A673 (cell line): ENCODE data around the gene RHBG.

Experiments used
- EZH2 ChIP-seq: fragments of 200-600 bp; sonication (generic); IDR thresholded peaks from 2 replicates; pipeline ENCODE4 v1.6.1; 2017; ENCODE audit warnings: borderline replicate concordance, low read depth, mild to moderate bottlenecking, mixed read lengths, antibody characterized with exemption, low read length; ENCODE audit not compliant: poor library complexity, severe bottlenecking
- TF ChIP-seq, protein P1 (sequence below): fragments of 300-800, 200-600 bp; sonication (generic); conservative IDR thresholded peaks from 2 replicates; pipeline ENCODE4 v1.5.1; 2017; ENCODE audit warnings: low read depth, mild to moderate bottlenecking, antibody characterized with exemption, low read length, moderate library complexity, mixed read lengths

DNA sequence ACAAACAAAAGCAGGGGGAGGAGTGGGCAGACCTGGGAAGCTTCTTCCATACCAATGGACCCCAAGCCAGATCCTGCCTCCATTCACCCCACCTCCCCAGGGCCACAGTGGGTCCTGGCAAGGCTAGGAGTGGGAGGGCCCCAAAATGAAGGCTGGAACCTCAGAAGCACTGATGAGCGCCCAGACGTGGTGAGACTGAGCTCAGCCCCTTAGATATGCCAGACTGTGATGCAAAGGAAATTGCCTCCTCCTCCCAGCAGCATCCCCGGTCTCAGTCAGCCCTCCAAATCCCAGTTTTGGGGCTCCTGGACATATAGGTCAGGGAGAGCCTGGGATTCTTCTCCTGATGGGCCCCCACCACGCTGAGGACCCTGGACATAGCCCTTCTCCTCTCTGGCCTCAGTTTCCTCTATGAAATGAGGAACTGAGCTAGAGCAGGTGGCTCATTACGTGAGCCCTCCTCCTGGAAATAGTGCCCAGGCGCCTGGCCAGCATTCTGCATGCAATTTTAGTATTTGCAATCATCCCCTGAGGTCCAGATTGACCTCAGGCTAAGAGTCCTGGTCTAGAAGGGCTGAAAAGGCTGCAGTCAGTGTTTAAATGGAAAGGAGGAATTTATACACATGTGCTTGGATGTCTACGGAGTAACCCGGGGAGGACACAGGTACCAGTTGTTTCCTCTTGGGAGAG, 33.5 kb downstream of the RHBG start:
- TF ChIP-seq, protein P1, sequence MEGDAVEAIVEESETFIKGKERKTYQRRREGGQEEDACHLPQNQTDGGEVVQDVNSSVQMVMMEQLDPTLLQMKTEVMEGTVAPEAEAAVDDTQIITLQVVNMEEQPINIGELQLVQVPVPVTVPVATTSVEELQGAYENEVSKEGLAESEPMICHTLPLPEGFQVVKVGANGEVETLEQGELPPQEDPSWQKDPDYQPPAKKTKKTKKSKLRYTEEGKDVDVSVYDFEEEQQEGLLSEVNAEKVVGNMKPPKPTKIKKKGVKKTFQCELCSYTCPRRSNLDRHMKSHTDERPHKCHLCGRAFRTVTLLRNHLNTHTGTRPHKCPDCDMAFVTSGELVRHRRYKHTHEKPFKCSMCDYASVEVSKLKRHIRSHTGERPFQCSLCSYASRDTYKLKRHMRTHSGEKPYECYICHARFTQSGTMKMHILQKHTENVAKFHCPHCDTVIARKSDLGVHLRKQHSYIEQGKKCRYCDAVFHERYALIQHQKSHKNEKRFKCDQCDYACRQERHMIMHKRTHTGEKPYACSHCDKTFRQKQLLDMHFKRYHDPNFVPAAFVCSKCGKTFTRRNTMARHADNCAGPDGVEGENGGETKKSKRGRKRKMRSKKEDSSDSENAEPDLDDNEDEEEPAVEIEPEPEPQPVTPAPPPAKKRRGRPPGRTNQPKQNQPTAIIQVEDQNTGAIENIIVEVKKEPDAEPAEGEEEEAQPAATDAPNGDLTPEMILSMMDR = no peak
- TF ChIP-seq EZH2 = no peak
